Neural cell (in vitro differentiated cells): ENCODE measurements around the gene EXOC4.

Source experiments
- EP300 ChIP-seq: fragments of 450-650 bp; conservative IDR thresholded peaks from 2 replicates; pipeline ENCODE4 v1.6.1; 2014; ENCODE audit warnings: antibody characterized with exemption, mild to moderate bottlenecking, moderate library complexity; ENCODE audit not compliant: poor library complexity, severe bottlenecking
- EZH2 ChIP-seq: fragments of 200-600, 300-800 bp; shearing (Covaris generic), sonication (generic); IDR thresholded peaks from 2 replicates; pipeline ENCODE4 v1.6.1; 2014; ENCODE audit warnings: antibody characterized with exemption, low read length, borderline replicate concordance, mild to moderate bottlenecking; ENCODE audit not compliant: insufficient read depth, poor library complexity, severe bottlenecking
- POLR2AphosphoS5 ChIP-seq: IDR thresholded peaks from 2 replicates; pipeline ENCODE4 v1.6.1; 2012
- RAD21 ChIP-seq: fragments of 450-650 bp; conservative IDR thresholded peaks from 2 replicates; pipeline ENCODE4 v1.6.1; 2014; ENCODE audit warnings: antibody characterized with exemption, mild to moderate bottlenecking, moderate library complexity
- SMC3 ChIP-seq: fragments of 450-650 bp; conservative IDR thresholded peaks from 2 replicates; pipeline ENCODE4 v1.6.1; 2014; ENCODE audit warnings: antibody characterized with exemption, mild to moderate bottlenecking, moderate library complexity; ENCODE audit not compliant: poor library complexity
- TAF1 ChIP-seq: IDR thresholded peaks from 2 replicates; pipeline ENCODE4 v1.6.1; 2012; ENCODE audit warnings: low read depth
- TF ChIP-seq, protein P1 (sequence below): fragments of 450-650 bp; IDR thresholded peaks from 2 replicates; pipeline ENCODE4 v1.5.1; 2014; ENCODE audit warnings: antibody characterized with exemption, mild to moderate bottlenecking, moderate library complexity; ENCODE audit not compliant: poor library complexity, severe bottlenecking
- TF ChIP-seq, protein P2 (sequence below): IDR thresholded peaks from 2 replicates; pipeline ENCODE4 v1.6.1; 2012; ENCODE audit warnings: borderline replicate concordance

DNA sequence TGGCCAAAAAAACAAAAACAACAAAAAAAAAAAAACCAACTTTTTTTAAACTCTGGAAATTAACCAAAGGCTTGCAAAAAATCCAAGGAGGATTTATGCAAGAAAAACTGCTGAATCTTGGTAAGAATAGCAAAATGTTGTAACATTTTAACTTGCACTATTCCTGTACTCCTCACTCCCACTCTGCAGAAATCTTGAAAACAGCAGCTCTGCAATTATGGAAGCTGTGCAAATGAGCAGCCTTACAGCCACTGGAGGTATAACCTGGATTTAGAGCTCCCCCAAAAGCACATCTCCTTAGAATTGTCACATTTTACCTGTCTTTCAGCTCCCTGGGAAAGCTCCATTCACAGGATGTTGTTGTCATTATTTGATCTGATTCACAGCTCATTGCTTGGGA, 832.4 kb downstream of the EXOC4 start:
- TF ChIP-seq, protein P1, sequence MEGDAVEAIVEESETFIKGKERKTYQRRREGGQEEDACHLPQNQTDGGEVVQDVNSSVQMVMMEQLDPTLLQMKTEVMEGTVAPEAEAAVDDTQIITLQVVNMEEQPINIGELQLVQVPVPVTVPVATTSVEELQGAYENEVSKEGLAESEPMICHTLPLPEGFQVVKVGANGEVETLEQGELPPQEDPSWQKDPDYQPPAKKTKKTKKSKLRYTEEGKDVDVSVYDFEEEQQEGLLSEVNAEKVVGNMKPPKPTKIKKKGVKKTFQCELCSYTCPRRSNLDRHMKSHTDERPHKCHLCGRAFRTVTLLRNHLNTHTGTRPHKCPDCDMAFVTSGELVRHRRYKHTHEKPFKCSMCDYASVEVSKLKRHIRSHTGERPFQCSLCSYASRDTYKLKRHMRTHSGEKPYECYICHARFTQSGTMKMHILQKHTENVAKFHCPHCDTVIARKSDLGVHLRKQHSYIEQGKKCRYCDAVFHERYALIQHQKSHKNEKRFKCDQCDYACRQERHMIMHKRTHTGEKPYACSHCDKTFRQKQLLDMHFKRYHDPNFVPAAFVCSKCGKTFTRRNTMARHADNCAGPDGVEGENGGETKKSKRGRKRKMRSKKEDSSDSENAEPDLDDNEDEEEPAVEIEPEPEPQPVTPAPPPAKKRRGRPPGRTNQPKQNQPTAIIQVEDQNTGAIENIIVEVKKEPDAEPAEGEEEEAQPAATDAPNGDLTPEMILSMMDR, result no peak
- no peak for TF ChIP-seq RAD21
- TF ChIP-seq EZH2, result no peak
- TF ChIP-seq, protein P2, sequence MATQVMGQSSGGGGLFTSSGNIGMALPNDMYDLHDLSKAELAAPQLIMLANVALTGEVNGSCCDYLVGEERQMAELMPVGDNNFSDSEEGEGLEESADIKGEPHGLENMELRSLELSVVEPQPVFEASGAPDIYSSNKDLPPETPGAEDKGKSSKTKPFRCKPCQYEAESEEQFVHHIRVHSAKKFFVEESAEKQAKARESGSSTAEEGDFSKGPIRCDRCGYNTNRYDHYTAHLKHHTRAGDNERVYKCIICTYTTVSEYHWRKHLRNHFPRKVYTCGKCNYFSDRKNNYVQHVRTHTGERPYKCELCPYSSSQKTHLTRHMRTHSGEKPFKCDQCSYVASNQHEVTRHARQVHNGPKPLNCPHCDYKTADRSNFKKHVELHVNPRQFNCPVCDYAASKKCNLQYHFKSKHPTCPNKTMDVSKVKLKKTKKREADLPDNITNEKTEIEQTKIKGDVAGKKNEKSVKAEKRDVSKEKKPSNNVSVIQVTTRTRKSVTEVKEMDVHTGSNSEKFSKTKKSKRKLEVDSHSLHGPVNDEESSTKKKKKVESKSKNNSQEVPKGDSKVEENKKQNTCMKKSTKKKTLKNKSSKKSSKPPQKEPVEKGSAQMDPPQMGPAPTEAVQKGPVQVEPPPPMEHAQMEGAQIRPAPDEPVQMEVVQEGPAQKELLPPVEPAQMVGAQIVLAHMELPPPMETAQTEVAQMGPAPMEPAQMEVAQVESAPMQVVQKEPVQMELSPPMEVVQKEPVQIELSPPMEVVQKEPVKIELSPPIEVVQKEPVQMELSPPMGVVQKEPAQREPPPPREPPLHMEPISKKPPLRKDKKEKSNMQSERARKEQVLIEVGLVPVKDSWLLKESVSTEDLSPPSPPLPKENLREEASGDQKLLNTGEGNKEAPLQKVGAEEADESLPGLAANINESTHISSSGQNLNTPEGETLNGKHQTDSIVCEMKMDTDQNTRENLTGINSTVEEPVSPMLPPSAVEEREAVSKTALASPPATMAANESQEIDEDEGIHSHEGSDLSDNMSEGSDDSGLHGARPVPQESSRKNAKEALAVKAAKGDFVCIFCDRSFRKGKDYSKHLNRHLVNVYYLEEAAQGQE, result no peak
- no peak for TF ChIP-seq TAF1
- TF ChIP-seq SMC3, result no peak
- no peak for TF ChIP-seq POLR2AphosphoS5
- no peak for TF ChIP-seq EP300
